Hematopoietic multipotent progenitor cell (in vitro differentiated cells): Measurements from ENCODE around the gene PAPOLA. TPM values are rescaled to one million over a fixed set of nuclear protein-coding genes. Genes with fewer than 3 reads are reported as not detected.
"Not testable (repeated sequence)": the region's sequence is repeated elsewhere in the genome, so short reads cannot be mapped to it uniquely, and the experiment has no call there.

Experiments used
- DNase-seq, 3 donors: peaks; one replicate each; pipeline ENCODE4 v3.0.0-alpha.2; 2011 to 2015; ENCODE audit warnings: low read depth in 2 of 3, low spot score in 2 of 3
- total RNA-seq: library from RNA; depleted of rRNA; stranded (reverse); fragments of >200 nt; gene quantifications from one replicate; pipeline ENCODE4 v1.2.3, GENCODE V29; 2012

Gene PAPOLA
- total RNA-seq, 1 donor, result 74.6 TPM

GRCh38 chr14:96501217-96501739 lies 904 bp upstream of the PAPOLA start:
- peak in 1 of 3 donors; percentile 3 for DNase-seq

- DNase-seq, result peak in 1 of 3 donors; percentile 41
Observed at GRCh38 chr14:96502621-96503305, 581 bp downstream of the PAPOLA start.

- DNase-seq, result no peak
Observed at GRCh38 chr14:96503306-96503679, 1.1 kb downstream of the PAPOLA start.

GRCh38 chr14:96504353-96504752 lies 2.2 kb downstream of the PAPOLA start:
- not testable (repeated sequence) for DNase-seq

- no peak for DNase-seq
Observed at GRCh38 chr14:96507723-96508122, 5.5 kb downstream of the PAPOLA start.

- no peak for DNase-seq
Observed at GRCh38 chr14:96508900-96509299, 6.7 kb downstream of the PAPOLA start.

DNA sequence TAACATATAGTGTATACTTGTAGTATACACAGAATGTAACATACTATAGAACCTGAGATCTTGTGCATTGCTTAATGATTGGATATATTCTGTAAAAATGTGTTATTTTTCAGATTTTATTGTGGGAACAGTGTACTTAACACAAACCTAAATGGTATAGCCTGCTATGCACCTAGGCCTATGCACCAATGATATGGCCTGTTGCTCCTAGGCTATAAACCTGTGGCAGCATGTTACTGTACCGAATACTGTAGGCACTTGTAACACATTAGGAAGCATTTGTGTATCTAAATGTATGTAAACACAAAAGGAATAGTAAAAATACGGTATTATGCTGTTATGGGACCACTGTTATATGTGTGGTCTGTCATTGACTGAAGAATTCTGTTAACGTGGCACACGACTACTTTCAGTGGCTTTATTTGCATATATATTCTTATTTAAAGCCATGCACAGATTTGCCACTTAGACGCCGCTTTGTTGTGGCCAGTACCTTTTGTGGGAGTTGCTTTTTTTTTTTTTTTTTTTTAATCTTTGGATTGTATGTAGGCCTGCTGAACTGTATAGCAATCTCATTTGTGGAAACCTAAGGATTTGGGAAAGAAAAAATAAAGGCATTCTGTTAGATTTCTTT lies 7.4 kb downstream of the PAPOLA start:
- DNase-seq, result no peak

GRCh38 chr14:96511146-96511545 lies 9.0 kb downstream of the PAPOLA start:
- DNase-seq, result no peak

GRCh38 chr14:96511667-96512066 lies 9.5 kb downstream of the PAPOLA start:
- no peak for DNase-seq

DNA sequence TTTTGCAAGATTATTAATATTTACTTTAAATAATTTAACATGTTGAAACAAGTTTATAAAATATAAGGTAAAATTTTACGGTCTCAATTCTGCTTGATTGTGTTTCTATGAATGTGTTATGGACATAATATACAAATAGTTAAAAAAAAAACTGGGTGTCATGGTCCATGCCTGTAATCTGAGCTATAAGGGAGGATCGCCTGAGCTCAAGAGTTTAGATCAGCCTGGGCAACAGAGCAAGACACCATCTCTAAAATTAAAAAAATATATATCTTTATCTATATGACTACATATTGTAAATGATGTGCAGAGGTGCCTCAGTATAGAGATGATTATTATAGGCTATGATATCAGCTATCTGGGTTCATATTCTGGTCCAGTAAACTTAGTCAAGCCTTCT lies 9.9 kb downstream of the PAPOLA start:
- DNase-seq, result no peak

GRCh38 chr14:96512602-96513397 lies 10.6 kb downstream of the PAPOLA start:
- DNase-seq, result no peak

- DNase-seq, result no peak
Observed at GRCh38 chr14:96514694-96515093, 12.5 kb downstream of the PAPOLA start.

- DNase-seq, result no peak
Observed at GRCh38 chr14:96515731-96516130, 13.5 kb downstream of the PAPOLA start.

- DNase-seq, result no peak
Observed at GRCh38 chr14:96516351-96516750, 14.2 kb downstream of the PAPOLA start.

DNA sequence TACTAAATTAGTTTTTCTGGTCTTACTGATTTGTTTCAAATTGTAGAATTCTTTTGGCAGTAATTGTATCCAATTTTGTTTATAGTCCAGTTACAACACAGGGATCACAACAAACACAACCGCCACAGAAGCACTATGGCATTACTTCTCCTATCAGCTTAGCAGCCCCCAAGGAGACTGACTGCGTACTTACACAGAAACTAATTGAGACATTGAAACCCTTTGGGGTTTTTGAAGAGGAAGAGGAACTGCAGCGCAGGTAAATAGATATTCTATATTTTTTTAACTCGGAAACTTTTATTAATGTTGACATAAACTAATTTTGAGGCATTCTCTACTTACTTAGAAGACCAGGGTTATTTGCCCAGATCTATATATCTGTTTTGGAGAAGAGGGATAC lies 17.8 kb downstream of the PAPOLA start:
- no peak for DNase-seq

DNA sequence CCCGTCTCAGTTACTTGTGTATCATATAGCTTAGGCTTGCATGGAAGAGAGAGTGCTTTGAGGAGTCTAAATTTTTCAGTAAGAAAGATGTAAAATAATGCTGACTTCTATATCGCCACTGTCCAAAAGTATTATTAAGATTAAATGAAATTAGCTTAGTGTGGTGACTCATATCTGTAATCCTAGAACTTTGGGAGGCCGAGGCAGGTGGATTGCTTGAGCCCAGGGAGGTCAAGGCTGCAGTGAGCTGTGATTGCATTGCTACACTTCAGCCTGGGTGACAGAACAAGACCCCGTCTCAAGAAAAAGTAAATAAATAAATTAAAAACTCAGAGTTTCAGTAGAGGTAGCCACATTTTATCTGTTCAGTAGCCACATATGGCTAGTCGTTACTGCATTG lies 23.3 kb downstream of the PAPOLA start:
- DNase-seq, result no peak

DNA sequence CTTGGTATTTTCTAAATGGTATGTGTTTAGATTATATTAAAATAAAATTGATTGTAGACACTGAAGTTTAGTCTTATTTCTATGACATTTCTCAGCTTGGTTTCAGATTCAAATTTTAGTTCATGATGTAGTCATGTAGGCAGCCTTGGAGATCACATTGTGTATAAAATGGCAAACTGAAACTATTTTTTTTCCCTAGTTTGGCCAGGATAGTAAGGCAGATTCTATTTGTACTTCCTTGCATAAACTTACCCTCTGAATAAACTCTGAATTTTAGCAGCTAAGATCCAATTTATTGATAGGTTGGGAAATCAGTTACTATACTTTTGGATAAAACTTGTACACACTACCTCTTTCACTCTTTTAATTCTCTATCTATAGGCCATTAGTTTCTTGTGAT lies 30.4 kb downstream of the PAPOLA start:
- DNase-seq, result no peak

GRCh38 chr14:96536807-96537206 lies 34.6 kb downstream of the PAPOLA start:
- no peak for DNase-seq

GRCh38 chr14:96538097-96538989 lies 36.2 kb downstream of the PAPOLA start:
- DNase-seq, result no peak

- no peak for DNase-seq
Observed at GRCh38 chr14:96538990-96539317, 36.8 kb downstream of the PAPOLA start.
